ENCODE results near the gene CDC73. TPM values are rescaled to one million over a fixed set of nuclear protein-coding genes. Genes with fewer than 3 reads are reported as not detected.

CDC73 gene
- total RNA-seq, 1 experiment from 2014 or later, result 62.5 TPM

GRCh38 chr1:193077991-193078390 lies 43.8 kb upstream of the CDC73 start:
- no peak overlapping the region for H2BK12ac ChIP-seq (ENCODE audit: insufficient read length, low read depth, low read length)
- no peak overlapping the region for H2BK20ac ChIP-seq (ENCODE audit: low read depth, low read length, poor library complexity, severe bottlenecking)
- no peak overlapping the region for H3K18ac ChIP-seq (ENCODE audit: insufficient read length, low read depth, low read length)
- Mint-ChIP-seq H3K36me3 (ENCODE audit: insufficient read depth in 1 of 3, low read depth in 3 of 3) (peaks cover 34 to 63% (median 53%) of the 10 kb centered on the region in 3 experiments), H3K27ac (no peak overlapping the region), H3K4me3 (no peak overlapping the region), H3K9me3 (peaks cover 0 to 7% of the 10 kb centered on the region in 2 experiments; a peak in 1 of 5 replicates), H3K4me1 (no peaks in the 10 kb centered on the region), H3K27me3 (ENCODE audit: low read depth) (no peaks in the 10 kb centered on the region)
- H3T11ph ChIP-seq (ENCODE audit: low read length), result no peak overlapping the region
- H4K5ac ChIP-seq (ENCODE audit: insufficient read length, low read depth, low read length), result no peak overlapping the region
- no peak overlapping the region for H2BK15ac ChIP-seq (ENCODE audit: low read depth, low read length)
- no peak overlapping the region for H3K4ac ChIP-seq (ENCODE audit: low read depth, low read length)
- H3K27me3 ChIP-seq (ENCODE audit: insufficient read depth, low read length), result no peaks in the 10 kb centered on the region
- no peak for DNase-seq
- H3K4me2 ChIP-seq (ENCODE audit: insufficient read depth, insufficient read length, low read length), result no peak overlapping the region
- H3K9me3 ChIP-seq (ENCODE audit: control insufficient read depth, low read depth, low read length), result no peaks in the 10 kb centered on the region
- no peak overlapping the region for H3K9ac ChIP-seq (ENCODE audit: extremely low read depth, insufficient read length, low read length)
- no peak overlapping the region for H3K56ac ChIP-seq (ENCODE audit: insufficient read length, low read depth, low read length)
- H3K4me1 ChIP-seq (ENCODE audit: insufficient read depth, low read length), result no peaks in the 10 kb centered on the region
- no peak for TF ChIP-seq CTCF (conservative IDR thresholded peaks at IDR 0.05)
- H3K23me2 ChIP-seq (ENCODE audit: insufficient read length, low read depth, low read length, poor library complexity, severe bottlenecking), result no peaks in the 10 kb centered on the region
- no peaks in the 10 kb centered on the region for H4K20me1 ChIP-seq (ENCODE audit: control insufficient read depth, insufficient read depth, insufficient read length)
- H3K79me1 ChIP-seq (ENCODE audit: insufficient read depth, low read depth, low read length, poor library complexity, severe bottlenecking), result no peaks in the 10 kb centered on the region
- H3K23ac ChIP-seq (ENCODE audit: insufficient read length, low read depth, low read length), result no peak overlapping the region
- H2BK120ac ChIP-seq (ENCODE audit: low read depth, low read length, poor library complexity, severe bottlenecking), result no peak overlapping the region
- H3K14ac ChIP-seq (ENCODE audit: insufficient read depth, low read length), result no peak overlapping the region
- no peak overlapping the region for H2BK5ac ChIP-seq (ENCODE audit: insufficient read length, low read length)
- H2AK5ac ChIP-seq (ENCODE audit: insufficient read length, low read length), result no peak overlapping the region
- H4K8ac ChIP-seq (replicated peaks; ENCODE audit: insufficient read length, low read depth, low read length), result no peak overlapping the region
- H3K79me2 ChIP-seq (ENCODE audit: insufficient read depth, low read length), result no peaks in the 10 kb centered on the region; the same call in 1 of the 2 replicates
- no peak overlapping the region for H4K91ac ChIP-seq (ENCODE audit: insufficient read length, low read depth, low read length)
- no peak overlapping the region for H2AFZ ChIP-seq (ENCODE audit: low read length)
- H3K27ac ChIP-seq (ENCODE audit: insufficient read length, low read depth, low read length), result no peak overlapping the region

Measured in H9 (cell line).